Activated CD4-positive, alpha-beta T cell treated with anti-CD3 and anti-CD28 coated beads for 1 hour (primary cell): ENCODE measurements around the gene HBP1.
A peak's percentile ranks its signal among the peaks of the same experiment; 100 is the strongest.

ENCODE experiments used
- DNase-seq: peaks from one replicate; pipeline ENCODE4 v3.0.0-alpha.2; 2020

Gene HBP1

DNA sequence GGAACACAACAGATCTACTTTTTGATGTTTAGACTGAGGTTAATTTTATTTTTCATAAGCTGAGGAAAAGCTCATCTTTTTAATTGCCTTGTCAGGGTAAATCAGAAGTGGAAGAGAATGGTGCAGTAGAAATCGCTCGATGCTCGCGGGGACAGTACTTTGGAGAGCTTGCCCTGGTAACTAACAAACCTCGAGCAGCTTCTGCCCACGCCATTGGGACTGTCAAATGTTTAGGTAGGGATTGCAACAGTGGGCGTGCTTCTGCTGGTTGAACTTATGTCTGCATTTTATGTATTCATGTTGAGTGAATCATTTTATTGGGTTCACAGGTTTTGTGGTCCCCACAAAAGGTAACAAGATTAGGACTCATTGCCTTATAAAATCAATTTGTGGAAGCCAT lies 11.7 kb upstream of the HBP1 start:
- DNase-seq, result no peak

- no peak for DNase-seq
Observed at GRCh38 chr7:107158028-107158427, 10.8 kb upstream of the HBP1 start.

DNA sequence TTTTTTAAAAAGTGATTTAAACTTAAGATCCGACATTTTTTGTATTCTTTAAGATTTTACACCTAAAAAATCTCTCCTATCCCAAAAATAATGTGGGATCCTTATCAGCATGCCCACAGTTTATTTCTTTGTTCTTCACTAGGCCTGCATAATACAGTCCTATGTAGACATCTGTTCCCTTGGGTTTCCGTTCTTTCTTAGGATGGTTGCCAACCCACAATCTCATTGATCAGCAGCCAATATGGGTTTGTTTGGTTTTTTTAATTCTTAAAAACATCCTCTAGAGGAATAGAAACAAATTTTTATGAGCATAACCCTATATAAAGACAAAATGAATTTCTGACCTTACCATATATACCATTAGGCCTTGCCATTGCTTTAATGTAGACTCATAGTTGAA lies 8.4 kb upstream of the HBP1 start:
- DNase-seq, result no peak

GRCh38 chr7:107161415-107161814 lies 7.4 kb upstream of the HBP1 start:
- no peak for DNase-seq

DNA sequence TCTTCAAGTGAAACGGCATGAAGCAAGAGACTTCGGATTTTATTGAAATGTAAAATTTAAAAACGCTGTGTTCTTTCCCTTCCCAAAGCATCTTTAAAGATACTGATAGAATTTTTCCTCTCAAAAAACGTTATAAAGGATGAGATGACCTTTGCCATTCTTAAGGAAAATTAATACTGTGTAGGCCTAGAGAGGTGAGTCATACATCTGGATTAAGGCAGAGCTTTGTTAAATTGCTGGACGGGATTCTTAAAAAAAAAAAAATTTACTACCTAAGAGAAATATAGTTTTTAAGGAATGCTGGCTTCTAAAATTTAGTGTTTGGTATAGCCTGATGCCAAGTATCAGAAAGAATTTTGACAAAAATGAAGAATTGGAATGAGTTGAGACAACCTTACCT lies 6.3 kb upstream of the HBP1 start:
- DNase-seq, result no peak

GRCh38 chr7:107164092-107164491 lies 4.7 kb upstream of the HBP1 start:
- DNase-seq, result no peak

DNA sequence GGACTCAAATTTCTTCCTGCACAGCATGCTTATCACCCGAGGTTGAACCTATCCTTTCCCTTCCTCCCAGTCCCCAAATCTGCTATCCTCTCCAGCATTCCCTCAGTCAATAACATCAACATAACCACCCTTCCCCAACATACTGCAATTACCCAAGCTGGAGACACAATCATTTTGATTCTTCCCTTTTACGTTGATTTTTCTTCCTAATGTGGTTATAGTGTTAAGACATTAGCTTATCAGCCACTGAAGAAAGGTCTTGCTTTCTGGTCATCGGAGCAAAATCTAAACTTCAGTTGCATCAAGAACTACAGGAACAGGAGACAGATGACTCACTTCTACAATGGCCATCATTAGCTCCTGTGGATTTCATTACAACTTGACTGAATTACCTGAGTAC lies 3.5 kb upstream of the HBP1 start:
- no peak for DNase-seq

DNA sequence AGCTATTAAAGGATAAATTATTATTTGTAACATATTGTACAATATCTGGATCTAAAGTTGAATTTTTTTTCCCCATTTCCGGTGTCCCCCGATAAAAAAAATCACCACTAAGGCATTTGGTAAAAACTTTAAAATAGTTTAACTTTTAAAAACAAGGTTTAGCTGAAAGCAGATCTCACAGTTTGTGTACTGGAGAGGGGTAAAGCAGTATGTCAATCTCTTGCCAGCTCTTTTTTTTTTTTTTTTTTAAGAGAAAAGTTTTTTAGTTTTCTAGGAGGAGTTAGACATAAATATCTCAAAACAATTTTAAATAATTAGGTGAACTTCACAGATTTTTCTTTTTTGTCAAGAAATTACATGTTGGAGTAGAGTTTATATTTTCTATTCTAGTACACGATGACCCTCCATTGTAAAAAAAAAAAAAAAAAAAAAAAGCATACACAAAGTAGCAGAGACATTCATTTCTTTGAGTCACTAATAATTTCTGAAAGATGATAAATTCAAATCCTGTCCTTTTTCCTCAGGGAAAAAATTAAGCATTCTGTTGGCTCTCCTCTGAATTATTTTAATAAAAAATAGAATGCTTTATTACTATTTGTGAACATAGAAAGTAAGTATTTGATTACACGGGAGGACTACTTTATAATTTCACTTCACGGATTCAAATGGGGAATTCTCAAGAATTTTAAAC lies 1.9 kb upstream of the HBP1 start:
- DNase-seq, result no peak

DNA sequence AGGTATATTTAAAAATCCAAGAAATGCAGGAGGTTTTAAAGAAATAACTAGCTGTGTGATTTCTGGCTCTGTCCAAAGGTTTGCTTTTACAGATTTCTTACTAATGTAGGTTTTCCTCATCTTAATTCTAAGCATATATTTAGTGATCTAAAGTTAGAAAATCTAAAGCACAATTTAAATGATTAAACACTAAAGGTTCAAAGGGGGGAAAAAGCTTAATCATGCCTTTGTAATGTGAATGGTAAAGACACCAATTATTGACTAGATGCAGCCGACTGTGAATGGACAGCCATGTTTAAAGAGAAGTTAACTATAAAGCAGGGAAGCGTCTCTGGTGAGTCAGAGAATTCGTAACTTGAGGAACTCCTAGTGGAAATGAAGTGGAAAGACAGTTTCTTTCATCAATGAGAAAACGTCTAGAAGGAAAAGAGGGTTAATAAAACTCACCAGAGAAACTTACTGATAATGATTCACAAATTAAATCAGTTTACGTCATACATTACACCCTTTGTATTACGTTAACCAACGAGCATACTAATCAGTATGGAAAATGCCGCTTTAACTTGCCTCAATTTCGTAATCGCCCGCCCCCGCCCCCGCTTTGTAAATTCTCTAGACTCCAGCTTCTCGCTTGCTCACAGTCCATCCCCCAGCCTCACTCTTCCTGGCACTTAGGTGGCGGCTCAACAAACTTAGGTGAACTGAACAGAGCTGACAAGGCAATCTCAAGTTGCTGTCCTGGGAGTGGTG lies 1.1 kb upstream of the HBP1 start:
- no peak for DNase-seq

GRCh38 chr7:107169120-107170050 lies 582 bp downstream of the HBP1 start:
- peak; percentile 71 for DNase-seq

GRCh38 chr7:107170051-107170915 lies 1.5 kb downstream of the HBP1 start:
- no peak for DNase-seq

GRCh38 chr7:107171496-107171895 lies 2.7 kb downstream of the HBP1 start:
- DNase-seq, result no peak

DNA sequence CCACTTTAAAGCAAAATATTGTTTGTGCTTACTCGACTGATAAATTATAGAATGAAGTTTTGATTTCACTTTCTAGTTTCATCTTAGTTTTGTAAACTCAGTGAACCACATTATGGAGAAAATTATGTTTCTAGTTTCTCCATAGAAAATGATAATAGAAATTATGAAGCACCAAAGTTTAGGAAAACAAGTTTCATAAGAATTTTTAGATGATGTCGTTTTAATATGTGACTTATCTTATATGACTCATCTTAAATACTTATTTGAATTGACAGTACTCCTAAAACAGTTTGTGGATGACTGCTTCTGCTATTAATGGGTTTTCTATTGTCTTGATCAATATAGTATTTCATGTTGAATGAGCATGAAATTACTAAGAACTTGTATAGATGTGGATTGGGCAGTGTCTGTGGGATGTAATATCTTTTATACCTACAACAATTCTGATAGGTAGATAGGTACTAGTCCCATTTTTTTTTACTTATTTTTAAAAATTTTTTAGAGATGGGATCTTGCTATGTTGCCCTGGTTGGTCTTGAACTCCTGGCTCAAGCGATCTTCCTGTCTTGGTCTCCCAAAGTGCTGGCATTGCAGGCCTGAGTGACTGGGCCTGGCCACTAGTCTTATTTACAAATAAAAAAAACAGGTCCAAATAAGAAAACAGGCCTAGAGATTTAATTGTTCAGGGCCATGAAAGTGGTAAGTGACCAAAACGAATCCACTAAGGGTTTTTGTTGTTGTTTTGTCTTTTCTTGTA lies 3.7 kb downstream of the HBP1 start:
- DNase-seq, result no peak

DNA sequence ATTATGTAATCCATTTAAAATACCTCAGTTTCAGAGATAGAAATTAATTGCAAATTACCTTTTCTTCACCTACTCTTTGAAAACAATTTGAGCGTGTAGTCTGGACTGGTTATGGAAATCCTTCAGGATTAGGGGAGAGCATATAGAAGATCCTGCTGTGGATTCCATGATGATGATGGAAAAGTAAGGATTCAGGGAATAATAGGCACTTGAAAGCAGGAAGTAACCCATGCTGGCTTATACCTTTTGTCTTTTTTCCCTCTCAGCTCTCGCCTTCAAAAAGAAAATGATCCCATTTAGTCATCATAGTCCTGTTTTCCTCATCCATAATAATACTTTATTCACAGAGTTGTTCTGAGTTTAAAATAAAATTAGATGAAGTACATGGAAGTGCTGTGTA lies 4.4 kb downstream of the HBP1 start:
- no peak for DNase-seq

GRCh38 chr7:107173691-107174406 lies 5.0 kb downstream of the HBP1 start:
- no peak for DNase-seq

GRCh38 chr7:107179326-107180164 lies 10.7 kb downstream of the HBP1 start:
- DNase-seq, result no peak

- DNase-seq, result peak; percentile 53
Observed at GRCh38 chr7:107180378-107180777, 11.6 kb downstream of the HBP1 start.

DNA sequence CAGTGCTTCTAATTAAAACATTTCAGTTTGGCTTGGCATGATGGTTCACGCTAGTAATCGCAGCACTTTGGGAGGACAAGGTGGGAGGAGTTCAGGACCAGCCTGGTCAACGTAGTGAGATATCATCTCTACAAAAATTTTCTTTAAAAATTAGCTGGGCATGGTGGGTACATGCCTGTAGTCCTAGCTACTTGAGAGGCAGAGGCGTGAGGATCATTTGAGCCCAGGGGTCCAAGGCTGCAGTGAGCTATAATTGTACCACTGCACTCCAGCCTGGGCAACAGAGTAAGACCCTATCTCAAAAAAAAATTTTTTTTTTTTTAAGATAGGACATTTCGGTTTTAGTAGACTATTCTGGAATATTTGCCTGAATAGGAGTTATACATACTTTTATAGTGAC lies 12.4 kb downstream of the HBP1 start:
- DNase-seq, result no peak

DNA sequence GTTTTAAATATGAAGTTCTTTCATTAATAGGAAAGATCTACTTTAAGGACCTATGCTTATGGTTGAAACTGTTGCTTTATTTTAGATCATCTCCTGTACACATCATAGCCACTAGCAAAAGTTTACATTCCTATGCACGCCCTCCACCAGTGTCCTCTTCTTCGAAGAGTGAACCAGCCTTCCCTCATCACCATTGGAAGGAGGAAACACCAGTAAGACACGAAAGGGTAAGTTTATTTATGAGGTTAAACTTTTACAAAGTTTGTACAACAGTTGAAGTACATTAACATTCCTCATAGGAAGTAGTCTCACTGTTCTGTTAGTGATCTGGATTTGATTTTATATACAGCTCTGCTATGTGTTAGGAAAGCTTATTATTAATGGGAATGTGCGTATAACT lies 16.9 kb downstream of the HBP1 start:
- DNase-seq, result no peak

- no peak for DNase-seq
Observed at GRCh38 chr7:107186240-107186639, 17.4 kb downstream of the HBP1 start.
